Right atrium auricular region (tissue), 2 donors: ENCODE results near the gene PSTPIP2. TPM values are rescaled to one million over a fixed set of nuclear protein-coding genes. Genes with fewer than 3 reads are reported as not detected.

Experiments used
- DNase-seq: peaks from one replicate; pipeline ENCODE4 v3.0.0-alpha.2; 2019; ENCODE audit warnings: low spot score
- H3K27ac ChIP-seq, 2 donors: fragments of 200-600 bp; sonication (generic); 1 replicate in 1 of 2; 2 replicates in 1 of 2; pipeline ENCODE4 v1.5.1; 2016 to 2019
- H3K27me3 ChIP-seq, 2 donors: fragments of 200-600 bp; sonication (generic); one replicate each; pipeline versions ENCODE4 v1.5.1 to v1.6.0; 2017 to 2019
- H3K36me3 ChIP-seq: fragments of 200-600 bp; sonication (generic); one replicate; pipeline ENCODE4 v1.5.1; 2016
- H3K4me1 ChIP-seq, 2 donors: fragments of 200-600 bp; sonication (generic); one replicate each; pipeline versions ENCODE4 v1.5.1 to v1.6.0; 2017 to 2019
- H3K4me3 ChIP-seq, 2 donors: fragments of 200-600 bp; sonication (generic); 1 replicate in 1 of 2; 2 replicates in 1 of 2; pipeline ENCODE4 v1.5.1; 2017 to 2019; ENCODE audit warnings: mild to moderate bottlenecking in 1 of 2, moderate library complexity in 1 of 2
- H3K9me3 ChIP-seq, 2 donors: fragments of 200-600 bp; sonication (generic); one replicate each; pipeline ENCODE4 v1.5.1; 2019
- total RNA-seq, 2 donors: library from RNA; depleted of rRNA; stranded (reverse); fragments of >200 nt; gene quantifications; one replicate each; pipeline ENCODE4 v1.1.0, GENCODE V29; 2016
- TF ChIP-seq, protein P1 (sequence below), 2 donors: fragments of 200-600 bp; sonication (generic); IDR thresholded peaks; one replicate each; pipeline ENCODE4 v1.5.1; 2019; ENCODE audit warnings: antibody characterized with exemption in 2 of 2

PSTPIP2 gene
- total RNA-seq, 2 donors from 2014 or later, result 3.4 to 3.9 TPM

GRCh38 chr18:45958730-45959129 lies 113.3 kb downstream of the PSTPIP2 start:
- Histone ChIP-seq H3K9me3 (no peaks in the 10 kb centered on the region), H3K4me3 (no peak overlapping the region), H3K36me3 (peaks cover 14% of the 10 kb centered on the region), H3K4me1 (peaks cover 0 to 22% of the 10 kb centered on the region in 2 donors), H3K27ac (no peak overlapping the region), H3K27me3 (no peaks in the 10 kb centered on the region)
- TF ChIP-seq, protein P1, sequence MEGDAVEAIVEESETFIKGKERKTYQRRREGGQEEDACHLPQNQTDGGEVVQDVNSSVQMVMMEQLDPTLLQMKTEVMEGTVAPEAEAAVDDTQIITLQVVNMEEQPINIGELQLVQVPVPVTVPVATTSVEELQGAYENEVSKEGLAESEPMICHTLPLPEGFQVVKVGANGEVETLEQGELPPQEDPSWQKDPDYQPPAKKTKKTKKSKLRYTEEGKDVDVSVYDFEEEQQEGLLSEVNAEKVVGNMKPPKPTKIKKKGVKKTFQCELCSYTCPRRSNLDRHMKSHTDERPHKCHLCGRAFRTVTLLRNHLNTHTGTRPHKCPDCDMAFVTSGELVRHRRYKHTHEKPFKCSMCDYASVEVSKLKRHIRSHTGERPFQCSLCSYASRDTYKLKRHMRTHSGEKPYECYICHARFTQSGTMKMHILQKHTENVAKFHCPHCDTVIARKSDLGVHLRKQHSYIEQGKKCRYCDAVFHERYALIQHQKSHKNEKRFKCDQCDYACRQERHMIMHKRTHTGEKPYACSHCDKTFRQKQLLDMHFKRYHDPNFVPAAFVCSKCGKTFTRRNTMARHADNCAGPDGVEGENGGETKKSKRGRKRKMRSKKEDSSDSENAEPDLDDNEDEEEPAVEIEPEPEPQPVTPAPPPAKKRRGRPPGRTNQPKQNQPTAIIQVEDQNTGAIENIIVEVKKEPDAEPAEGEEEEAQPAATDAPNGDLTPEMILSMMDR (IDR thresholded peaks at IDR 0.05), result no peak
- no peak for DNase-seq

GRCh38 chr18:45958027-45958426 lies 114.0 kb downstream of the PSTPIP2 start:
- H3K36me3 ChIP-seq, result peaks cover 19% of the 10 kb centered on the region
- H3K9me3 ChIP-seq, result no peaks in the 10 kb centered on the region
- DNase-seq, result no peak
- H3K27ac ChIP-seq, result no peak overlapping the region
- no peak overlapping the region for H3K4me3 ChIP-seq
- peaks cover 0 to 15% of the 10 kb centered on the region in 2 donors for H3K4me1 ChIP-seq
- no peaks in the 10 kb centered on the region for H3K27me3 ChIP-seq
- TF ChIP-seq, protein P1 (IDR thresholded peaks at IDR 0.05), result no peak

DNA sequence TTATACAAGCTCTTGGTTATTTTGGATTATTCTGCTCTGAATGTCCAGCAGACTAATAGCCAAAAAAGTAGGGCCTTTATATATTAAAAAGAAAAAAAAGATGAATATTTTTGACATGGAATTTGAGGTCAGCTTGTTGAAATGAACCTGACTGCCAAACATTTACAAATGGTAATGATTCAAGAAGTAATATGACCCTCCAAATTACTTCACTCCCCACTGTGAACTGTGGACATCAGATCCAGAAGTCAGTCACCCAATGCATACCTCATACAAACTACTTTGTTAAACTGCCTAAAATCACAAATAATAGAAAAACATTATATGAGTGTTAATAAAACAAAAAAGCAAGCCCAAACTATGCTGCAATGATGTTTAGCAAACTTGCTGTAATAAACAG lies 115.0 kb downstream of the PSTPIP2 start:
- Histone ChIP-seq H3K27me3 (no peaks in the 10 kb centered on the region), H3K4me3 (no peak overlapping the region), H3K36me3 (peaks cover 23% of the 10 kb centered on the region), H3K27ac (no peak overlapping the region), H3K9me3 (no peaks in the 10 kb centered on the region), H3K4me1 (peaks cover 0 to 7% of the 10 kb centered on the region in 2 donors)
- TF ChIP-seq, protein P1 (IDR thresholded peaks at IDR 0.05), result no peak
- no peak for DNase-seq

DNA sequence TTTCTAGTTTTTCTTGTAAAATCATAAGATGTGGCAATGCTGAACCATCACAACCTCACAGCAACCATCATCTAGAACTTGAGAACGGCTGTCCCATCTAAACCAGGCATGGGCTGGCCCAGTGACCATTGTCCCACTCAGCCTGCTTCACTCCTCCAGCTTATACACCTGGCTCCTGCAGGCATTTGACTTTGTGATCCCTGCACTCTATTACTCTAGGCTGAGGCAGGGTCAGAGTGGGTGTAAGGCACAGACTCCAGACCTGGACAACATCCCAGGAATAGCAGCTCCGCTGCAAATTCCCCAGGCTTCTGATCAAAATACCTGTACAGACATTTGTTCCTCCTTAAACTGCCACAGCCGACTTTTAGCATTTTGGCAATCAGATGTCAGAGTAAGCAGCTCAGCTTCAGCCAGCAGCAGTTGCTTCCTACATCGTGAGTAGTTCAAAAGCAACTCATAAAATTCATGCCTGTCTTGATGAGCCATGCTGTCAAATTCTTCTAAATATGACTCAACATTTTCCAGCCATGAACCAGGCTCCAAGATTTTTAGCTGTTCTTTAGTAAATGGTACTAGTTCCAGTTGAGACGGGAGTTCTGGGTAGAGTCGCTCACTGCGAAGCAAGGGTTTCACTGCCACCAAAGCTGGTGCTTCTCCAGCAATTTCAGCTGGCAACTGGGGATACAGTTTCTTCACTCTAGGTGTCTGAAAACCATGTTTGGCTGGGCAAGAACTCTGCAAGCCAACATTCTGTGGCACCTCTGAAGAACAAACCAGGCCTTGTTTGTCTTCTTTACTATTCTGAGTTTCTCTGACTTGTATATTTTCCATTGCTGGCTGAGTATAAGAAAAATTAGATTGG lies 117.8 kb downstream of the PSTPIP2 start:
- H3K27me3 ChIP-seq, result no peaks in the 10 kb centered on the region
- H3K27ac ChIP-seq, result no peak overlapping the region
- H3K4me1 ChIP-seq, result peaks cover 0 to 7% of the 10 kb centered on the region in 2 donors
- no peaks in the 10 kb centered on the region for H3K9me3 ChIP-seq
- DNase-seq, result no peak
- no peak overlapping the region for H3K4me3 ChIP-seq
- TF ChIP-seq, protein P1 (IDR thresholded peaks at IDR 0.05), result no peak
- peaks cover 39% of the 10 kb centered on the region for H3K36me3 ChIP-seq

DNA sequence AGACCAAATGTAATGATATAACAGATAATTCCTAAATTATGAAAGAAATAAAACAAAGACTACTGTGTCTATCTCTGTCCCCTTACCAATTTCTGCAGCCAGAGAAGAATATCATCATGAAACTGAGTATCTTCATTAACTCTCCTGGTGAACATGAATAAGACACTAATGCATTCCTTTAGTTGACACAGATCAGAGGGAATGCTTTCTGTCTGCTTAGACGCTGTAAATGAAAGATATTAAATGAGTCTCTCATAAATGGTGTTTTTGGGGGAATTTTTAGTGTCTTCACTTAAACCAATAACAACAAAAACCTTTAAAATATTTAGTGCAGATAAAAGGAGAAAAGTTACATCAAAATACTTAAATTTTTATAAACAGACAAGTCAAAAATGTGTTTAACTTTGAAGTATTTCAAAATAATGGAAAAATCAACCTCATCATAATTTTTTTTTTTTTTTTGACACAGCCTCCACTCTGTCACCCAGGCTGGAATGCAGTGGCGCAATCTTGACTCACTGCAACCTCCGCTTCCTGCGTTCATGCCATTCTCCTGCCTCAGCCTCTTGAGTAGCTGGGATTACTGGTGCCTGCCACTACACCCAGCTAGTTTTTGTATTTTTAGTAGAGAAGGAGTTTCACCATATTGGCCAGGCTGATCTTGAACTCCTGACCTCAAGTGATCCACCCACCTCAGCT lies 120.9 kb downstream of the PSTPIP2 start:
- Histone ChIP-seq H3K9me3 (no peaks in the 10 kb centered on the region), H3K36me3 (peaks cover 69% of the 10 kb centered on the region), H3K27me3 (no peaks in the 10 kb centered on the region), H3K27ac (no peak overlapping the region), H3K4me3 (no peak overlapping the region), H3K4me1 (peaks cover 0 to 7% of the 10 kb centered on the region in 2 donors)
- TF ChIP-seq, protein P1 (IDR thresholded peaks at IDR 0.05), result no peak
- no peak for DNase-seq
